Esophagus squamous epithelium (tissue), 5 donors: Measurements from ENCODE around the gene SPACA6. TPM values are rescaled to one million over a fixed set of nuclear protein-coding genes. Genes with fewer than 3 reads are reported as not detected.

Source experiments
- DNase-seq: peaks from one replicate; lab custom pipeline; 2025; lab: John Stamatoyannopoulos, UW
- H3K27ac ChIP-seq, 4 donors: fragments of 200-600 bp; sonication (generic); one replicate each; pipeline ENCODE4 v1.5.1; 2016 to 2019; ENCODE audit warnings: mild to moderate bottlenecking in 1 of 4
- H3K27me3 ChIP-seq, 4 donors: fragments of 200-600 bp; sonication (generic); 1 replicate in 3 of 4; 2 replicates in 1 of 4; pipeline versions ENCODE4 v1.5.1 to v1.6.0; 2017 to 2021; ENCODE audit warnings: antibody characterized with exemption in 1 of 4
- H3K36me3 ChIP-seq, 3 donors: fragments of 200-600 bp; sonication (generic); one replicate each; pipeline ENCODE4 v1.5.1; 2016 to 2019
- H3K4me1 ChIP-seq, 3 donors: fragments of 200-600 bp; sonication (generic); one replicate each; pipeline ENCODE4 v1.5.1; 2017 to 2019
- H3K4me3 ChIP-seq, 4 donors: fragments of 200-600 bp; sonication (generic); 1 replicate in 3 of 4; 2 replicates in 1 of 4; pipeline ENCODE4 v1.5.1; 2016 to 2019; ENCODE audit warnings: mild to moderate bottlenecking in 2 of 4, moderate library complexity in 1 of 4
- H3K9me3 ChIP-seq, 3 donors: fragments of 200-600 bp; sonication (generic); one replicate each; pipeline ENCODE4 v1.5.1; 2016 to 2019
- POLR2A ChIP-seq, 4 donors: fragments of 450-650 bp; IDR thresholded peaks; one replicate each; pipeline ENCODE4 v1.6.1; 2017; ENCODE audit warnings: antibody characterized with exemption in 4 of 4, mild to moderate bottlenecking in 4 of 4, moderate library complexity in 3 of 4
- WGBS, 2 donors: methylation state at CpG; one replicate each; pipeline ENCODE4 v1.1.5; 2018; 5-methylcytosine and 5-hydroxymethylcytosine counted together
- intact Hi-C: fragments of 100-400 bp; cut with DNase I; formaldehyde crosslinking; loops from one replicate; pipeline ENCODE4 v1.15.0; 2022
- total RNA-seq, 4 donors: library from RNA; depleted of rRNA; stranded (reverse); fragments of >200 nt; gene quantifications; one replicate each; pipeline ENCODE4 v1.1.0, GENCODE V29; 2016
- TF ChIP-seq, protein P1 (sequence below), 6 experiments: fragments of 450-650 bp in 4 of 6; fragments of 200-600 bp in 2 of 6; sonication (generic) in 2 of 6; IDR thresholded peaks; one replicate each; pipeline ENCODE4 v1.5.1; 2016 to 2019; ENCODE audit warnings: antibody characterized with exemption in 6 of 6, mild to moderate bottlenecking in 4 of 6, moderate library complexity in 4 of 6
- donor health status: DM: yes; HTN: yes; CAD: no.

SPACA6 gene
- total RNA-seq, 4 donors from 2014 or later, result 2.8 to 7.9 (median 4.8) TPM

DNA sequence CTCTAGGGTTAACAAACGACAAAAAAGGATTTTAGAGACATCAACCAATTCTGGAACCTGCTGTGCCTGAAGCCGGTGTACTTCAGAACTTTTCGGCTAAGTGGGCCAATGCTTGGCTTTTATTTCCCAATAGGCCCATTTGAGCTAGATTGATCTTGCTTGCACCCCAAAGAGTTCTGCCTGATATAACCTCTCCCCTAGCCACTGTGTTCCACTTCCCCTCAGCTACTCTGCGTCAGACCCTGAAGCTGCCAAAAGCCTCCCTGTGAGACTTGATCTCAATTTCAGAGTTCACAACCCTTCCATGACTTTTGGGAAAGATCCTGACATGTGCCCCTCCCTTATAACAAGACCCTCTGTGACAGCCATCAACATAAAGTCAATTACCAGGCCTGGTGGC lies 40.9 kb upstream of the SPACA6 start:
- Histone ChIP-seq H3K27ac (no peak overlapping the region), H3K4me1 (peaks cover 0 to 8% (median 0%) of the 10 kb centered on the region in 3 donors), H3K36me3 (no peaks in the 10 kb centered on the region), H3K4me3 (no peak overlapping the region), H3K9me3 (no peaks in the 10 kb centered on the region), H3K27me3 (peaks cover 0 to 22% (median 0%) of the 10 kb centered on the region in 4 donors)
- no peak for DNase-seq
- 50 to 60% methylated on average over 4 of the region's 4 CpGs for WGBS, 2 donors
- TF ChIP-seq, protein P1, sequence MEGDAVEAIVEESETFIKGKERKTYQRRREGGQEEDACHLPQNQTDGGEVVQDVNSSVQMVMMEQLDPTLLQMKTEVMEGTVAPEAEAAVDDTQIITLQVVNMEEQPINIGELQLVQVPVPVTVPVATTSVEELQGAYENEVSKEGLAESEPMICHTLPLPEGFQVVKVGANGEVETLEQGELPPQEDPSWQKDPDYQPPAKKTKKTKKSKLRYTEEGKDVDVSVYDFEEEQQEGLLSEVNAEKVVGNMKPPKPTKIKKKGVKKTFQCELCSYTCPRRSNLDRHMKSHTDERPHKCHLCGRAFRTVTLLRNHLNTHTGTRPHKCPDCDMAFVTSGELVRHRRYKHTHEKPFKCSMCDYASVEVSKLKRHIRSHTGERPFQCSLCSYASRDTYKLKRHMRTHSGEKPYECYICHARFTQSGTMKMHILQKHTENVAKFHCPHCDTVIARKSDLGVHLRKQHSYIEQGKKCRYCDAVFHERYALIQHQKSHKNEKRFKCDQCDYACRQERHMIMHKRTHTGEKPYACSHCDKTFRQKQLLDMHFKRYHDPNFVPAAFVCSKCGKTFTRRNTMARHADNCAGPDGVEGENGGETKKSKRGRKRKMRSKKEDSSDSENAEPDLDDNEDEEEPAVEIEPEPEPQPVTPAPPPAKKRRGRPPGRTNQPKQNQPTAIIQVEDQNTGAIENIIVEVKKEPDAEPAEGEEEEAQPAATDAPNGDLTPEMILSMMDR (IDR thresholded peaks at IDR 0.05), result no peak
- TF ChIP-seq POLR2A (IDR thresholded peaks at IDR 0.05), result no peak
- intact Hi-C loops, result no loop called here

GRCh38 chr19:51653162-51653561 lies 40.0 kb upstream of the SPACA6 start:
- no peak for DNase-seq
- Histone ChIP-seq H3K4me3 (no peak overlapping the region), H3K36me3 (no peaks in the 10 kb centered on the region), H3K4me1 (peaks cover 0 to 11% (median 0%) of the 10 kb centered on the region in 3 donors), H3K27me3 (peaks cover 0 to 22% (median 0%) of the 10 kb centered on the region in 4 donors), H3K27ac (no peak overlapping the region), H3K9me3 (no peaks in the 10 kb centered on the region)
- 57 to 62% methylated on average over 2 of the region's 2 CpGs for WGBS, 2 donors
- TF ChIP-seq, protein P1 (IDR thresholded peaks at IDR 0.05), result no peak
- TF ChIP-seq POLR2A (IDR thresholded peaks at IDR 0.05), result no peak
- intact Hi-C loops, result no loop called here

GRCh38 chr19:51654783-51655182 lies 38.3 kb upstream of the SPACA6 start:
- Histone ChIP-seq H3K9me3 (no peaks in the 10 kb centered on the region), H3K4me1 (peaks cover 0 to 11% (median 0%) of the 10 kb centered on the region in 3 donors), H3K27ac (no peak overlapping the region), H3K4me3 (no peak overlapping the region), H3K36me3 (no peaks in the 10 kb centered on the region), H3K27me3 (peaks cover 0 to 14% (median 0%) of the 10 kb centered on the region in 4 donors)
- no peak for DNase-seq
- WGBS, 2 donors, result 53 to 86% methylated on average over 3 to 4 of the region's 4 CpGs
- intact Hi-C loops, result no loop called here
- TF ChIP-seq, protein P1 (IDR thresholded peaks at IDR 0.05), result no peak
- no peak for TF ChIP-seq POLR2A (IDR thresholded peaks at IDR 0.05)

GRCh38 chr19:51660975-51661600 lies 32.0 kb upstream of the SPACA6 start:
- Histone ChIP-seq H3K9me3 (no peaks in the 10 kb centered on the region), H3K36me3 (no peaks in the 10 kb centered on the region), H3K4me1 (peaks cover 0 to 11% (median 0%) of the 10 kb centered on the region in 3 donors), H3K27me3 (peaks cover 0 to 39% (median 0%) of the 10 kb centered on the region in 4 donors), H3K4me3 (no peak overlapping the region), H3K27ac (no peak overlapping the region)
- no peak for TF ChIP-seq POLR2A (IDR thresholded peaks at IDR 0.05)
- TF ChIP-seq, protein P1 (IDR thresholded peaks at IDR 0.05), result peak in 5 of 6 experiments; percentile 39 to 49 (median 43)
- 9 to 11% methylated on average over 7 to 9 of the region's 10 CpGs for WGBS, 2 donors
- no peak for DNase-seq
- intact Hi-C loops, result no loop called here

DNA sequence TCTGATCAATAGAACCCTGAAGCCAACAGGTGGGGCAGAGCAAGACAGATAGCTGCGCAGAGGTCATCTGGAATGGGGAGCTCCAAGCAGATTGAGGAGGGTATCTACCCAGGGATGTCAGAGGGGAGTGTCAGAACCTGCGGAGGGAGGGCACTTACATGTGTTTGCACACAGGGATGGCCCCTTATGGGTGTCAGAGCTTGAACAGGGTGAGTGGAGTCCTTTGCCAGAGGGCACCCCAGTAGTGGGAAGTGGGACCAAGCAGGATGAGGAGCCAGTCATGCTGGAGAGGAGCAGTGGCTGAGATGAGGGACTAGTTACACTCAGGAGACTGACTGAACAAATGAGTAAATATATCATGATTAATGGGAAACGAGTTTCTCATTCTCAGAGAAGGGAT lies 29.5 kb upstream of the SPACA6 start:
- Histone ChIP-seq H3K27ac (no peak overlapping the region), H3K9me3 (no peaks in the 10 kb centered on the region), H3K36me3 (no peaks in the 10 kb centered on the region), H3K4me1 (no peaks in the 10 kb centered on the region), H3K4me3 (no peak overlapping the region), H3K27me3 (peaks cover 0 to 45% (median 0%) of the 10 kb centered on the region in 4 donors)
- WGBS, 2 donors, result 21 to 45% methylated on average over 1 to 3 of the region's 3 CpGs
- TF ChIP-seq, protein P1 (IDR thresholded peaks at IDR 0.05), result no peak
- no peak for TF ChIP-seq POLR2A (IDR thresholded peaks at IDR 0.05)
- intact Hi-C loops, result no loop called here
- DNase-seq, result no peak
